HepG2 (cell line): ENCODE measurements around the gene THADA. TPM values are rescaled to one million over a fixed set of nuclear protein-coding genes. Genes with fewer than 3 reads are reported as not detected.
A peak's percentile ranks its signal among the peaks of the same experiment; 100 is the strongest.

Experiments
- ASH2L ChIP-seq: fragments of 300-600, 200-600 bp; sonication (generic); IDR thresholded peaks from 2 replicates; pipeline ENCODE4 v1.7.0; 2017; ENCODE audit warnings: low read depth, mild to moderate bottlenecking, moderate library complexity, mixed read lengths, low read length; ENCODE audit not compliant: insufficient read length
- HOXA7 ChIP-seq: sonication (generic); formaldehyde crosslinking; IDR thresholded peaks from 2 replicates; pipeline ENCODE4 v1.8.1; 2022; ENCODE audit warnings: mild to moderate bottlenecking, missing genetic modification reagents, moderate library complexity
- KDM4B ChIP-seq: sonication (generic); formaldehyde crosslinking; IDR thresholded peaks from 2 replicates; pipeline ENCODE4 v1.4.0; 2020; ENCODE audit warnings: missing genetic modification reagents
- MED1 ChIP-seq: sonication (generic); formaldehyde crosslinking; IDR thresholded peaks from 2 replicates; pipeline ENCODE4 v1.4.0; 2020; ENCODE audit warnings: missing genetic modification reagents
- POLR2AphosphoS5 ChIP-seq: IDR thresholded peaks from 2 replicates; pipeline ENCODE4 v1.6.1; 2012; ENCODE audit warnings: low read depth, low read length
- POLR2G ChIP-seq: fragments of 200-400 bp; formaldehyde crosslinking; IDR thresholded peaks from 2 replicates; pipeline ENCODE4 v1.6.1; 2018; ENCODE audit warnings: mild to moderate bottlenecking, low read depth, low read length, moderate library complexity
- RBFOX2 ChIP-seq: fragments of 200-400 bp; formaldehyde crosslinking; IDR thresholded peaks from 2 replicates; pipeline ENCODE4 v1.6.1; 2017; ENCODE audit warnings: low read depth, mild to moderate bottlenecking, low read length
- SPEN ChIP-seq: sonication (generic); formaldehyde crosslinking; IDR thresholded peaks from 2 replicates; pipeline ENCODE4 v1.5.1; 2020; ENCODE audit warnings: low read depth, mild to moderate bottlenecking, missing genetic modification reagents
- TCF12 ChIP-seq, 2 experiments: fragments of 450-650 bp in 1 of 2; sonication (generic) in 1 of 2; formaldehyde crosslinking in 1 of 2; IDR thresholded peaks; 2 replicates each; pipeline versions ENCODE4 v1.6.1 to v1.8.0; 2017 to 2022; ENCODE audit warnings: antibody characterized with exemption in 1 of 2, mild to moderate bottlenecking in 1 of 2, missing genetic modification reagents in 1 of 2, moderate library complexity in 1 of 2
- TFDP1 ChIP-seq: IDR thresholded peaks from 2 replicates; pipeline ENCODE4 v1.6.1; 2016; ENCODE audit warnings: missing compliant biosample characterization, missing genetic modification reagents, borderline replicate concordance
- ZFP90 ChIP-seq: sonication (generic); formaldehyde crosslinking; IDR thresholded peaks from 2 replicates; pipeline ENCODE4 v1.8.0; 2022; ENCODE audit warnings: missing genetic modification reagents, mild to moderate bottlenecking, inconsistent platforms, borderline replicate concordance
- ZNF468 ChIP-seq: sonication (generic); formaldehyde crosslinking; IDR thresholded peaks from 2 replicates; pipeline ENCODE4 v1.8.0; 2022; ENCODE audit warnings: mild to moderate bottlenecking, moderate library complexity, missing genetic modification reagents
- ZNF564 ChIP-seq: sonication (generic); formaldehyde crosslinking; IDR thresholded peaks from 2 replicates; pipeline ENCODE4 v1.8.1; 2023; ENCODE audit warnings: mild to moderate bottlenecking, missing genetic modification reagents
- ZNF574 ChIP-seq: sonication (generic); formaldehyde crosslinking; IDR thresholded peaks from 2 replicates; pipeline ENCODE4 v1.4.0; 2020; ENCODE audit warnings: missing genetic modification reagents
- ZNF678 ChIP-seq: sonication (generic); formaldehyde crosslinking; IDR thresholded peaks from 2 replicates; pipeline ENCODE4 v1.4.0; 2020; ENCODE audit warnings: mild to moderate bottlenecking, missing genetic modification reagents
- ZSCAN21 ChIP-seq: sonication (generic); formaldehyde crosslinking; IDR thresholded peaks from 2 replicates; pipeline ENCODE4 v1.8.0; 2022; ENCODE audit warnings: mild to moderate bottlenecking, missing genetic modification reagents, moderate library complexity, borderline replicate concordance
- polyA plus RNA-seq, 8 experiments: library from polyadenylated mRNA; depleted of rRNA in 3 of 8; stranded (reverse) in 7 of 8; unstranded in 1 of 8; fragments of >200 nt; fragmentation: Illumina TruSeq in 4 of 8; extraction: Trizol in 4 of 8; gene quantifications; 2 replicates each; pipeline versions ENCODE4 v1.2.1 to v1.2.3, GENCODE V29; 2011 to 2016; ENCODE audit warnings: low read depth in 4 of 8, missing spikeins in 1 of 8, mixed read lengths in 1 of 8; ENCODE audit not compliant: insufficient read depth in 1 of 8
- total RNA-seq, 5 experiments: library from RNA; depleted of rRNA; stranded (reverse); fragments of >200 nt; fragmentation: Illumina TruSeq; extraction: Trizol; gene quantifications; 2 replicates each; pipeline ENCODE4 v1.2.3, GENCODE V29; 2016; ENCODE audit warnings: low read depth in 1 of 5
- TF ChIP-seq, protein P1 (sequence below): sonication (generic); formaldehyde crosslinking; IDR thresholded peaks from 2 replicates; pipeline ENCODE4 v1.8.1; 2023; ENCODE audit warnings: missing genetic modification reagents, inconsistent platforms, borderline replicate concordance
- TF ChIP-seq, protein P2 (sequence below): sonication (generic); formaldehyde crosslinking; IDR thresholded peaks from 2 replicates; pipeline ENCODE4 v1.4.0; 2020; ENCODE audit warnings: mild to moderate bottlenecking, missing genetic modification reagents
- TF ChIP-seq, protein P3 (sequence below): sonication (generic); formaldehyde crosslinking; IDR thresholded peaks from 2 replicates; pipeline ENCODE4 v1.5.1; 2020; ENCODE audit warnings: missing genetic modification reagents, mild to moderate bottlenecking, borderline replicate concordance

THADA gene
- total and polyA plus RNA-seq, 2 of the 13 experiments (the other 11 are each of a cell fraction or from before 2014, with no cell fraction given), result 12.7 to 21.7 TPM

DNA sequence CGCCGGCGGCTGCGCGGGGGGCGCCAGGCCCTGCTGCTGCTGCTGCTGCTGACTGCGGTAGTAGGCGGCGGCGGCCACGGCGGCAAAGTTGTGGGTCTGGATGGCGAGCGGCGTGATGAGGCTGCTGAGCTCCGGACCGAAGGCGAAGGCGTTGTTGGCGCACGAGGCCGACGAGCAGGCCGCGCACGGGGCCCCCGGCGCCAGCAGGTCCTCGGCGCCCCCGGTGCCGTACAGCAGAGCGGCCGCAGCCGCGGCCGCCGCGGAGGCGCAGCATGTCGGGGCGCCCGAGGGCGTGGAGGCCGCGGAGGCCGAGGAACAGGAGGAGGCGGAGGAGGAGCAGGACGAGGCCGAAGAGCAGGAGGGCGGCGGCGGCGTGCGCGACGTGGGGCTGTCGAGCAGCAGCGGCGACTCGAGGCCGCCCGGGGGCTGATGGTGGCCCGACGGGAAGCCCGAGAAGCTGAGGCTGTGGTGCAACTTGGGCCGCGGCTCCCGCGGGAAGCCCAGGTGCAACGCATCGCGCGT lies 371.2 kb downstream of the THADA start (continued):
- TF ChIP-seq ZNF574 (CRISPR knock-in tag) (no peak; the same call in 1 of the 2 replicates), ZSCAN21 (CRISPR knock-in tag) (peak; percentile 52), TCF12 (IDR thresholded peaks at IDR 0.05) (no peak), TCF12 (CRISPR knock-in tag; IDR thresholded peaks at IDR 0.05) (peak; percentile 69; the same call in 1 of the 2 replicates), HOXA7 (CRISPR knock-in tag) (no peak), RBFOX2 (peak; percentile 71), ZNF564 (CRISPR knock-in tag) (peak; percentile 21; the same call in 1 of the 2 replicates), POLR2AphosphoS5 (0 out of 2 replicates have a peak, but pooled peaks have one; percentile 23), SPEN (CRISPR knock-in tag) (no peak), ASH2L (peak; percentile 65), TFDP1 (CRISPR knock-in tag) (no peak), MED1 (CRISPR knock-in tag) (no peak), KDM4B (no peak), POLR2G (peak; percentile 12; the same call in 1 of the 2 replicates), ZNF678 (no peak), ZFP90 (no peak), ZNF468 (CRISPR knock-in tag) (0 out of 2 replicates have a peak, but pooled peaks have one; percentile 60)
- TF ChIP-seq, protein P1, sequence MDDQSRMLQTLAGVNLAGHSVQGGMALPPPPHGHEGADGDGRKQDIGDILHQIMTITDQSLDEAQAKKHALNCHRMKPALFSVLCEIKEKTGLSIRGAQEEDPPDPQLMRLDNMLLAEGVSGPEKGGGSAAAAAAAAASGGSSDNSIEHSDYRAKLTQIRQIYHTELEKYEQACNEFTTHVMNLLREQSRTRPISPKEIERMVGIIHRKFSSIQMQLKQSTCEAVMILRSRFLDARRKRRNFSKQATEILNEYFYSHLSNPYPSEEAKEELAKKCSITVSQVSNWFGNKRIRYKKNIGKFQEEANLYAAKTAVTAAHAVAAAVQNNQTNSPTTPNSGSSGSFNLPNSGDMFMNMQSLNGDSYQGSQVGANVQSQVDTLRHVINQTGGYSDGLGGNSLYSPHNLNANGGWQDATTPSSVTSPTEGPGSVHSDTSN (CRISPR knock-in tag), result no peak
- TF ChIP-seq, protein P2, sequence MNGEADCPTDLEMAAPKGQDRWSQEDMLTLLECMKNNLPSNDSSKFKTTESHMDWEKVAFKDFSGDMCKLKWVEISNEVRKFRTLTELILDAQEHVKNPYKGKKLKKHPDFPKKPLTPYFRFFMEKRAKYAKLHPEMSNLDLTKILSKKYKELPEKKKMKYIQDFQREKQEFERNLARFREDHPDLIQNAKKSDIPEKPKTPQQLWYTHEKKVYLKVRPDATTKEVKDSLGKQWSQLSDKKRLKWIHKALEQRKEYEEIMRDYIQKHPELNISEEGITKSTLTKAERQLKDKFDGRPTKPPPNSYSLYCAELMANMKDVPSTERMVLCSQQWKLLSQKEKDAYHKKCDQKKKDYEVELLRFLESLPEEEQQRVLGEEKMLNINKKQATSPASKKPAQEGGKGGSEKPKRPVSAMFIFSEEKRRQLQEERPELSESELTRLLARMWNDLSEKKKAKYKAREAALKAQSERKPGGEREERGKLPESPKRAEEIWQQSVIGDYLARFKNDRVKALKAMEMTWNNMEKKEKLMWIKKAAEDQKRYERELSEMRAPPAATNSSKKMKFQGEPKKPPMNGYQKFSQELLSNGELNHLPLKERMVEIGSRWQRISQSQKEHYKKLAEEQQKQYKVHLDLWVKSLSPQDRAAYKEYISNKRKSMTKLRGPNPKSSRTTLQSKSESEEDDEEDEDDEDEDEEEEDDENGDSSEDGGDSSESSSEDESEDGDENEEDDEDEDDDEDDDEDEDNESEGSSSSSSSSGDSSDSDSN, result no peak; the same call in 1 of the 2 replicates
- TF ChIP-seq, protein P3, sequence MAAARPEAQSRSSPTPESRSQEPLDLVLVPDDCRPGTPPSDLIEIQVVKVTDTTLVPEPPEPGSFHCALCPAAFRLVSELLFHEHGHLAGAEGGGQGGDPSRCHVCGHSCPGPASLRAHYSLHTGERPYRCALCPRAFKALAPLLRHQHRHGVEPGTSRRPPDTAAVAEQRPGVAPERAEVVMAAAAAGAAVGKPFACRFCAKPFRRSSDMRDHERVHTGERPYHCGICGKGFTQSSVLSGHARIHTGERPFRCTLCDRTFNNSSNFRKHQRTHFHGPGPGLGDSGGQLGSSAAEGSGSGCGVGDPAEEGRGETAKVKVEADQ (CRISPR knock-in tag), result no peak; the same call in 1 of the 2 replicates
